ENCODE results near the gene SMIM10L2A.
A peak's percentile ranks its signal among the peaks of the same experiment; 100 is the strongest.
"Not testable (repeated sequence)": the region's sequence is repeated elsewhere in the genome, so short reads cannot be mapped to it uniquely, and the experiment has no call there.

Gene SMIM10L2A

GRCh38 chrX:135421932-135422809, at the start of gene SMIM10L2A:
Gene SMIM10L2A (plus strand): TSS chrX:135421944. CDS start chrX:135422132, 188 bp downstream.
- no peak for DNase-seq

- no peak for DNase-seq
Observed at GRCh38 chrX:135373357-135373756, 48.4 kb upstream of the SMIM10L2A start.

- no peak for DNase-seq
Observed at GRCh38 chrX:135382260-135382659, 39.5 kb upstream of the SMIM10L2A start.

- DNase-seq, result no peak
Observed at GRCh38 chrX:135383249-135383648, 38.5 kb upstream of the SMIM10L2A start.

GRCh38 chrX:135384161-135384836, 37.4 kb upstream of the SMIM10L2A start:
- peak; percentile 32 for DNase-seq

- no peak for DNase-seq
Observed at GRCh38 chrX:135388841-135389240, 32.9 kb upstream of the SMIM10L2A start.

GRCh38 chrX:135389243-135389642, 32.5 kb upstream of the SMIM10L2A start:
- no peak for DNase-seq

- no peak for DNase-seq
Observed at GRCh38 chrX:135389717-135390116, 32.0 kb upstream of the SMIM10L2A start.

GRCh38 chrX:135391734-135392133, 30.0 kb upstream of the SMIM10L2A start:
- no peak for DNase-seq

- no peak for DNase-seq
Observed at GRCh38 chrX:135393051-135393450, 28.7 kb upstream of the SMIM10L2A start.

GRCh38 chrX:135395064-135395463, 26.7 kb upstream of the SMIM10L2A start:
- no peak for DNase-seq

- DNase-seq, result no peak
Observed at GRCh38 chrX:135396109-135396508, 25.6 kb upstream of the SMIM10L2A start.

- DNase-seq, result no peak
Observed at GRCh38 chrX:135396566-135396965, 25.2 kb upstream of the SMIM10L2A start.

GRCh38 chrX:135397652-135398051, 24.1 kb upstream of the SMIM10L2A start:
- no peak for DNase-seq

- no peak for DNase-seq
Observed at GRCh38 chrX:135403374-135403773, 18.4 kb upstream of the SMIM10L2A start.

GRCh38 chrX:135406428-135406827, 15.3 kb upstream of the SMIM10L2A start:
- DNase-seq, result not testable (repeated sequence)

GRCh38 chrX:135408794-135409193, 12.9 kb upstream of the SMIM10L2A start:
- DNase-seq, result no peak

- no peak for DNase-seq
Observed at GRCh38 chrX:135410861-135411627, 10.7 kb upstream of the SMIM10L2A start.

- no peak for DNase-seq
Observed at GRCh38 chrX:135411893-135412292, 9.9 kb upstream of the SMIM10L2A start.

- DNase-seq, result no peak
Observed at GRCh38 chrX:135416546-135416945, 5.2 kb upstream of the SMIM10L2A start.

GRCh38 chrX:135420831-135421230, 913 bp upstream of the SMIM10L2A start:
- DNase-seq, result no peak

GRCh38 chrX:135421537-135421931, 210 bp upstream of the SMIM10L2A start:
- peak; percentile 88 for DNase-seq

- DNase-seq, result not testable (repeated sequence)
Observed at GRCh38 chrX:135422810-135423168, 1.0 kb downstream of the SMIM10L2A start.

Data from activated naive CD4-positive, alpha-beta T cell treated with Interleukin-2 at 50 U/mL for 16 hours (primary cell).